Measurements from ENCODE around the gene NFASC.

NFASC gene

GRCh38 chr1:205028390-205028789, 157.7 kb downstream of the NFASC start:
- no peak for TF ChIP-seq CTCF (IDR thresholded peaks at IDR 0.05; ENCODE audit: low read depth, low read length)
- no peak for DNase-seq (ENCODE audit: low read depth, low spot score)
- in situ Hi-C loops (cut with HindIII; ENCODE audit: low sequenced_read_pairs), result no loop called here
- no peak overlapping the region for H3K4me3 ChIP-seq (ENCODE audit: low read depth, low read length)

- TF ChIP-seq CTCF (IDR thresholded peaks at IDR 0.05; ENCODE audit: low read depth, low read length), result no peak
- in situ Hi-C loops (cut with HindIII; ENCODE audit: low sequenced_read_pairs), result no loop called here
- H3K4me3 ChIP-seq (ENCODE audit: low read depth, low read length), result no peak overlapping the region
- DNase-seq (ENCODE audit: low read depth, low spot score), result no peak
Observed at GRCh38 chr1:205028924-205029323, 158.3 kb downstream of the NFASC start.

- no peak for DNase-seq (ENCODE audit: low read depth, low spot score)
- in situ Hi-C loops (cut with HindIII; ENCODE audit: low sequenced_read_pairs), result no loop called here
- TF ChIP-seq CTCF (IDR thresholded peaks at IDR 0.05; ENCODE audit: low read depth, low read length), result no peak
- H3K4me3 ChIP-seq (ENCODE audit: low read depth, low read length), result no peak overlapping the region
Observed at GRCh38 chr1:205030241-205030640, 159.6 kb downstream of the NFASC start.

- TF ChIP-seq CTCF (IDR thresholded peaks at IDR 0.05; ENCODE audit: low read depth, low read length), result no peak
- H3K4me3 ChIP-seq (ENCODE audit: low read depth, low read length), result no peak overlapping the region
- DNase-seq (ENCODE audit: low read depth, low spot score), result no peak
- in situ Hi-C loops (cut with HindIII; ENCODE audit: low sequenced_read_pairs), result no loop called here
Observed at GRCh38 chr1:205030896-205031295, 160.2 kb downstream of the NFASC start.

GRCh38 chr1:205032508-205032907, 161.8 kb downstream of the NFASC start:
- DNase-seq (ENCODE audit: low read depth, low spot score), result no peak
- in situ Hi-C loops (cut with HindIII; ENCODE audit: low sequenced_read_pairs), result no loop called here
- TF ChIP-seq CTCF (IDR thresholded peaks at IDR 0.05; ENCODE audit: low read depth, low read length), result no peak
- no peak overlapping the region for H3K4me3 ChIP-seq (ENCODE audit: low read depth, low read length)

GRCh38 chr1:205037539-205037938, 166.9 kb downstream of the NFASC start:
- DNase-seq (ENCODE audit: low read depth, low spot score), result no peak
- in situ Hi-C loops (cut with HindIII; ENCODE audit: low sequenced_read_pairs), result no loop called here
- H3K4me3 ChIP-seq (ENCODE audit: low read depth, low read length), result no peak overlapping the region
- no peak for TF ChIP-seq CTCF (IDR thresholded peaks at IDR 0.05; ENCODE audit: low read depth, low read length)

Measured in astrocyte of the spinal cord (primary cell).